DMS114 treated with DMSO at 0.1 percent for 48 hours (cell line): ENCODE measurements around the gene USP4.
"Not testable (repeated sequence)": the region's sequence is repeated elsewhere in the genome, so short reads cannot be mapped to it uniquely, and the experiment has no call there.

ENCODE experiments used
- DNase-seq: peaks from one replicate; lab custom pipeline; 2025; ENCODE audit not compliant: unreplicated experiment; lab: John Stamatoyannopoulos, UW

The USP4 gene

DNA sequence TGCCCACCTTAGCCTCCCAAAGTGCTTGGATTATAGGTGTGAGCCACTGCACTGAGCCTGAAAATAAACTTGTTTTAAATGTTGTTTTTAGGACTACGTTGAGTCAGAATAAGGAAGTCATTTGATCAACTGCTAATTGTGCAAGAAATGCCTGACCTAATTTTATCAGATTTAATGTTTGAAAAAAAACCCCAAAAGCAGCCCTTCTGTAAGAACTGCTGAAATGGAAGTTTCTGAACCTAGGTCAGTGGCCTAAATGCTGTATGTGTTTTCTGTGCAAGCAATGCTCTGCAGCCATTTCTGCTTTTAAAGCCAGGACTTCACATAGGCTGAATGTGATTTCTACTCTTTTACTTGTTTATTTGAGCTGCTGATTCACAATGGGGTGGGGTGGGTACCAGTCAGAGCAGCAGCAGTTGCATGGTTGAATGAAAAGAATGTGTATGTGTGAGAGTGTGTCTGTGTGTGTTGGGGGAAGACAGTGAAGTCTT is 11.7 kb upstream of the USP4 start:
- DNase-seq: no peak

DNA sequence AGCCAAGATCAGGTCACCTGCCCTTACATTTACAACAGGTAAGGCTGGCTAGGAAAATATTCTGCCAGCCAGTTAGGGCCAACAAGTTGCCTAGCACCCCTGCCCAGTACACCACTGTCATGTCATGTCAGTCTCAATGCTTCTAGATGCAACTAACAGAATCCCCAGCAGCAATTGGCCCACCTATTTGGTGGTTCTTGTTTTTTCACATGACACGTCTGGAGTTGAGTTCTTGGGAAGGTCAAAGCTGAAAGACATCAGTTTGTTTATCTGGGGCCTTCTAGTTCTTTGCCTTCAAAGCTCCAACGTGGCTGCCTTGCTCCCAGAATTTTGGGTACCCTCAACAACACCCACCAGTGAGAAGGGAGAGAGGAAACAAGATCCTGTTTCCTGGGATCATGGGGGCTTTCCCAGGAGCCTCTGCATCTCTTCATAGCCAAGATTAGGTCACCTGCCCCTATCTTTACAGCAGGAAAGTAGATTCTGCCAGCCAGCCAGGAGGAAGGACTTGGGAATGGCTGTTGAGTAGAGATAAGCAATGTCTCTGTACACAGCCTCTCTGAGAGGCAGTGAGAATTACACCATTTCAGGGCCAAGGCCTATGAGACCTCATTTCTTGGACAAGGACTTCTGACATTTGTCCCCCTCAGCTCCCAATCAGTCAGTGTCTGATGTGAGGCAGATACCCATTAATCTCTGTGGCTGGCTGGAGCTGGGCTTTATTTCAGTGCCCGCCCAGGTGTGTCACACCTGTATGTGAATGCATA is 9.7 kb upstream of the USP4 start:
- no peak for DNase-seq

DNA sequence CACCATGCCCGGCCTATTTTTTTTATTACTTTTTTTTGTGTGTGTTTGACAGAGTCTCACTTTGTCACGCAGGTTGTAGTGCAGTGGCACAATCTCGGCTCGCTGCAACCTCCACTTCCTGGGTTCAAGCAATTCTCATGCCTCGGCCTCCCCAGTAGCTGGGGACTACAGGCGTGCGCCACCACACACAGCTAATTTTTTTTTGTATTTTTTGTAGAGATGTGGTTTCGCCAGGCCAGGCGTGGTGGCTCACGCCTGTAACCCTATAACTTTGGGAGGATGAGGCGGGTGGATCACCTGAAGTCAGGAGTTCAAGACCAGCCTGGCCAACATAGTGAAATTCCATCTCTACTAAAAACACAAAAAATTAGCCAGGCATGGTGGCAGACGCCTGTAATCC is 8.5 kb upstream of the USP4 start:
- not testable (repeated sequence) for DNase-seq

DNA sequence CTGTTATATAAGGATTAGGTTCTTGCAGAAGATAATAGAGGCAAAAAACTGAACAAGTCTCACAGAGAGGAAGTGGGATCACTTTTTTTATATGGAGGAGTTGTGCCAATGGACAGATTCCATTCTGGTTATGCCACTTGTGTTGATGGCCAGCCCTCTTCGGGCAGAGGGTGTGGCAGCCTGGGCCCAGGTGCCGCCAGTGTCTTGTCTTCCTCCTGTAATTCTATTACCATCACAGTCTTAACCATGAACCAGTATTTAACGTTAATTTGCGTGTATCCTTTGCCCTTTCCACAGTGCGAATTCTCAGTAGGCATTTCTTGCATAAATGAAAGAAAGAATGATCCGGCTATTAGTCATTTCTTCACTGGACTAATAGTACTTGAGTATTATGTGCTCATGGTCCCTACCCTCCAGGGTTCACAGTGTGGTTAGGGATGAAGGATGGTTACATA is 7.0 kb upstream of the USP4 start:
- no peak for DNase-seq

DNA sequence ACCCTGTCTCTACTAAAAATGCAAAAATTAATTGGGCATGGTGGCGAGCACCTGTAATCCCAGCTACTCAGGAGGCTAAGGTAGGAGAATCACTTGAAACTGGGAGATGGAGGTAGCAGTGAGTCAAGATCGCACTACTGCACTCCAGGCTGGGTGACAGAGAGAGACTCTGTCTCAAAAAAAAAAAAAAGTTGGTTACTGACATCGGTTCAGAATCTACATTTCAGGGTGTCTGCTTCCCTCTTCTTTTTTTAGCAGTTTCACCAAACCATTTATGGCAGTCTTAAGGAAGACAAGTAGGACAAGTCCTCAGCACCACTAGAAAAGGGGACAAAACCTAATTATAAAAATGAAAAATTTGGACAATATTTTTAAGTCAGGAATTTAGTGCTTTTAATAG is 3.3 kb upstream of the USP4 start:
- DNase-seq: no peak

DNA sequence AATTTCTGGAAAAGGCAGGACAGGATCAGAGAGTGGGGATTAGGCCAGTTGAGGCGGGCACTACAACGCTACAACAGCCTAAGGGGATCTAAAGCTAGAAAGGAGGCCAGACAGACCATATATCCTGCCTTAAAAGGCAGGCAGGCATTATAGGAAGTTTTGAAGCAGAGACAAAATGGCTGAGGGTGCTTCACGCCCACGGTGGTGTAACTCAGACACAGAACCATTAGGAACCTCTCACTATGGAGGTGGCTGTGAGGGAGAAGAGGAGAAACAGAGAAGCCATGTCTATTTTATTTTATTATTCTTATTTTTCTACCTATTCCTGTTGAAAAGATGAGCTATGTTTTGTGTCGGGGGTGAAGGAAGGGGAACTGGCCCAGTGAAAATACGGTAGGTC is 2.1 kb upstream of the USP4 start:
- no peak for DNase-seq

DNA sequence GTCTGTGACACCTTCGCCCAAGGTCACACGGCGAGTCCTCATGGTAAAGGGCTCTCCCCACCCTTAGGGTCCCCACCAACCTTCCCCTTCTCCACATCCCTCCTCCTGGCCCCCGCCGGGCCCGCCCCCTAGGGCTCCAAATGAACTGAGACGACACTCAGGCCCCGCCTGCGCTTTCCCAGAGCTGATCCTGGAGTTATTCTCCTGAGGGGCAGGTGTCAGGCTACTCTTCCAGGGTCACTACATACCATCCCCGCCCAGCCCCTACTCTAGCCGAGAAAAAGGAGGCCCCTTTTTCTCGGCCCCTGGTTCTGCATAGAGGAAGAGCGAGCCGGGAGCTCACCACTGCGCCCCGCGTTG is 292 bp downstream of the USP4 start:
- no peak for DNase-seq

DNA sequence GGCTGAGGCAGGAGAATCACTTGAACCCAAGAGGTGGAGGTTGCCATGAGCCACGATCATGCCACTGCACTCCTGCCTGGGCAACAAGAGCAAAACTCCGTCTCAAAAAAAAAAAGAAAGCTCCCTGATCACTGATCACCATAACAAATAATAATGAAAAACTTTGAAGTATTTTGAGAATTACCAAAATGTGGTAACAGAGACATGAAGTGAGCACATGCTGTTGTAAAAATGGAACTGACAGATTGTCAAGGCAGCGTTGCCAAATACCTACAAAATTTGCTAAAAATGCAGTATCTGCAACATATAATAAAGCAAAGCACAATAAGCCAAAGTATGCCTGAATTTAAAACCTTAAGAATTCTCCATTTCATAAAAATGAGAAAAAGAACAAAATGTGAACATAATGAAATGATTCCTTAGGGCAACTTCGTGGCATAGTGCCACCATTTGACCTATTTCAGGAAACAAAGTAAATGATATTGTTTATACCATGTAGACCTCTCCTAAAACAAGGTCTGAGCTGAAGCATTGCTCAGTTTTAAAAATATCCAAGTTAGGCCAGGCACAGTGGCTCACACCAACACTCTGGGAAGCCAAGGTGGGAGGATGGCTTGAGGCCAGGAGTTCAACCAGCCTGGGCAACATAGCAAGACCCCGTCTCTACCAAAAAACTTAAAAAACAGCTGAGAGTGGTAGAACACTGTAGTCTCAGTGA is 5.8 kb downstream of the USP4 start:
- DNase-seq: no peak

DNA sequence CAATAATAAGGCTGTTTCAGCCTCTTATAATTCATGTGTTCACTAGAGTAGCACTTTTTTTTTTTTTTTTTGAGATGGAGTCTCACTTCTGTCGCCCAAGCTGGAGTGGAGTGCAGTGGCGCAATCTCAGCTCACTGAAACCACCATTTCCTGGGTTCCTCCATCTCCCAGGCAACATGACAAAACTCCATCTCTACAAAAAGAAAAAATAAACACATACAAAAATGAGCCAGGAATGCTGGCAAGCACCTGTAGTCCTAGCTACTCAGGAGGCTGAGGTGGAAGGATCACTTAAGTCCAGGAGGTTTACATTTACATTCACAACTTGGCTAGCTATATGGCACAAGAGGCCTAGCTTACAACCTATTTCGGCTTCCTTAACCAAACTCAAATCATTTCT is 6.8 kb downstream of the USP4 start:
- DNase-seq: no peak

DNA sequence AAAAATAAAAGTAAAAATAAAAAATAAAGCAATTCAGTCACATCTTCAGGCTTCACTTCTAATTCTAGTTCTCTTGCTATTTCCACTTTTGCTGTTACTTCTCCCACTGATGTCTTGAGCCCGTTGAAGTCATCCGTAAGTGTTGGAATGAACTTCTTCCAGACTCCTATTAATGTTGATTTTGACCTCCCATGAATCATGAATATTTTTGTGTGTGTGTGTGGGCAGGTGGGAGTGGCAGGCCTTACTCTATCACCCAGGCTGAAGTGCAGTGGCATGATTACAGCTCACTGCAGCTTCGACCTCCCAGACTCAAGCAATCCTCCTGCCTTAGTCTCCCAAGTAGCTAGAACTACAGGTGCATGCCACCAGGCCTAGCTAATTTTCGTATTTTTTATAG is 10.7 kb downstream of the USP4 start:
- DNase-seq: no peak

DNA sequence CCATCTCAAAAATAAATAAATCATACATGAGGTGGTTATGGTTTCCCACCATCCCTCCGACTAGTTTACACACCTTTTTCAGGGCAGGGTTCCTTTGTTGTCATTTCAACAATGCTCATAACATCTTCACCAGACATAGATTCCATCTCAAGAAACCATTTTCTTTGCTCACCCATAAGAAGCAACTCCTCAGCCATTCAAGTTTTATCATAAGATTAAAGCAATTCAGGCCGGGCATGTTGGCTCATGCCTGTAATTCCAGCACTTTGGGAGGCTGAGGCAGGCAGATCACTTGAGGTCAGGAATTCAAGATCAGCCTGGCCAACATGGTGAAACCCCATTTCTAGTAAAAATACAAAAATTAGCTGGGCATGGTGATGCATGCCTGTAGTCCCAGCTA is 11.5 kb downstream of the USP4 start:
- DNase-seq: not testable (repeated sequence)

DNA sequence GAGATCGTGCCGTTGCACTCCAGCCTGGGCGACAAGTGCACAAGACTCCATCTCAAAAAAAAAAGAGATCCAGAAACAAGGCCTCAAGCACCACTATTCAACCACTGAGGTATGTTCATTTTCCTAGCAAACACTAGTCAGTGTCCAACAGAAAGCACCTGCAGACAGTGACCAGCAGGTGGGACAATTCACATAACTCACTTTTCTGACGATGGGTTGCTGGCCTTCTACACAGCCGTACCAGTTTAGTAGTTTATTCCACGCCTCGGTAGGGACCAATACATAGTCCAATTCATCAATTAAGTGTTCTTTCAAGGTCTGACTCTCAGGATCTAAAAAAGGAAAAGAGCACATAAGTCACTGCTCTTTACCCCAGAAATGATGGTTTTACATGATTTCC is 12.4 kb downstream of the USP4 start:
- DNase-seq: no peak

DNA sequence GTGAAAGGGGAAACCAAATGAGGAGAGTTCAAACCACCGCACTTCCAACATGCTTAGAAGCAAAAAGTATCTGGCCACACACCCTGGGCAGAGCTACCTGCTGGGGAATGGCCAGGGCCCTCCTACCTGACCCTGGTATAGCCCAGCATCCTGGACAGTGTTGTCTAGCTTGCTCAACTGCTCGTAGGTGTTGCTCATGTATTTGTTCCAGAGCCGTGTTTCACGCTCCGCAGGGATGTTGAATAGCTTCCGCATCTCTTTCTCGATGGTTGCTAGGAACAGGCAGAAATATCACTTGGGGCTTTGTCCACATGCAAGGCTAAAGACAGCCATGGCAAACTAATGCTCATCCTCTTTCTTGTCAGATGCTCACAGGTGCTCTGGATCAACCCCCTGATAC is 15.1 kb downstream of the USP4 start:
- no peak for DNase-seq

DNA sequence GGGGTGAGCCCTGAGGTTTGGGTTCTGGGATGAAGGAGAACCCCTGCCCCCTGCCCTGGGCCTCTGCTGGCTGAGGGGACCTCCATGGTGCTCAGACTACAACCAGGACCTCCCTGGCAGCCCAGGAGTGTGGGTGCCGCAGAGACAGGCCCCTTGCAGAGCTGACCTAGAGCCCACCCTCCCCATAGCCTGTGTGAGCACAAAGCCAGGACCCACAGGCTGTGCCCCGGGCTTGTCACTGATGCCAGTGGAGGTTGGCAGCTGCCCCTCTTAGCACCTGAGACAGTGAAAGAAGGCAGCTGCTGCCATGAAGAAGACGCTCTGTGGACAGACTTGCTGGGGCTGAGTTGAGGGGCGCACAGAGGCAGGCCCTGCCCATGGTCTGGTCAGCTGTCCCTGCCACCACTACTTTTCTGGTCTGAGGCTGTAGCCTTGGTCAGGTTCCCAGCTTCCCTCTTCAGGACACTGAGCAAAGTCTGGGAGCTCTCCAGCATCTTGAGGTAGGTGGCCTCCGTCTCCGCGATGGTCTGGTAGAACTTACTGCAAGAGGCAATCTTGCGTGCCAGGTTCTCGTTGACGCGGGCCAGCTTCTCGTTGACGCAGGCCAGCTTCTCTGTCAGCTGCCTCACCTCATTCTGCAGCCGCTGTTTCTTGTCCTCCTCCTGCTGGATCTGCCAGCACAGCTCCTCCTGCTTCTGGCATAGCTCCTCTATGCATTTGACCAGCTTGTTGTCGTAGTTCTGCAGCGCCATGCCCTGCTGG is 23.0 kb downstream of the USP4 start:
- no peak for DNase-seq

DNA sequence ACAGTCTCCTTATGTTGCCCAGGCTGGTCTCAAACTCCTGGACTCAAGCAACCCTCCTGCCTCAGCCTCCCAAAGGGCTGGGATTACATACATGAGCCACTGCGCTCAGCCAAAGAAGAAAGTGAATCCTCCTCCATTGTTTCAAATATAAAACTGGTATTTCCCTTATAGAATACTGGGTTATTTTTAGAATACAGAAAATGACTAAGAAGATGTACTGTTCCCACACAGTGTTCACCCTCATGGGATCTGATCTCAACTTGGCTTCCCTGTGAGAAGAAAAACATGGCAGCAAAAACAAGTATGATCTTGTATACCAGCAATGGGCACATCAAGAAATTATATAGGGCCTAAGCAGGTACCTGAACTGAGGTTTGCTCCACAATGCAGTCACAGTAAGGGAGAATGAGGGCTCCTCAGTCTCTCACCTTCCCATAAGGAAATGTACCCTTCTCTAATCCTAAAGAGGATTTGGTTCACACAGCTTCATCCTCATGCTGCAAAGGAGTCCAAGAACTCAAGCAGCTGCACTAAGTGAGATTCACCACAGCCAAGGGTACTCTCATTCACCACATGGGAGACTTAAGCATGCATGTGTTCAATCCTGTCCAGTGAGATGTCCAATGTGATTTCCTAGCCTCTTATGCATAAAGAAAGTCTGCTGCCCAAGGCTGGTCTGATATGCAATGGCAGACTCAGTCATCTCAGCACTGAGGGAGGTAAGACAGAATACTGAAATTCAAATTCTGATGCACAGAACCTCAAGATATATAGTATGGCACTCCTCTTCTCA is 25.8 kb downstream of the USP4 start:
- DNase-seq: no peak

DNA sequence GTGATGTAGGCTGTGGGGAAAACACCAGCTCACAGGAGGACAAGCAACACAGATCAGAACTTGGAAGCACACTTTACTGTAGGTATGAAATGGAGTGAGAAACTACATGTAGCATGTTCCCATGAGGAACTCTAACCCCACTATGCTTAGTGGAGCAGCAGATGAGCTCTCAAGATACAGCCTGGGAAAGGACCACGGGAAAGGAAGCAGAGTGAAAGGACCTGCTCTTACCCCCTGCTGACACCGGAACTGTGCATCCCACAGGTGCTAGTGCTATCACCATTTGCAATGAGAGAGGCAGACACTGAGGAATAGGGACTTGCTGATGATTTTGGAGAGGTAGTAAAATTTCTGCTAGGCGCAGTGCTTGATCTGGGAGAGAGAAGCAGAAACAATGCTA is 28.6 kb downstream of the USP4 start:
- no peak for DNase-seq

DNA sequence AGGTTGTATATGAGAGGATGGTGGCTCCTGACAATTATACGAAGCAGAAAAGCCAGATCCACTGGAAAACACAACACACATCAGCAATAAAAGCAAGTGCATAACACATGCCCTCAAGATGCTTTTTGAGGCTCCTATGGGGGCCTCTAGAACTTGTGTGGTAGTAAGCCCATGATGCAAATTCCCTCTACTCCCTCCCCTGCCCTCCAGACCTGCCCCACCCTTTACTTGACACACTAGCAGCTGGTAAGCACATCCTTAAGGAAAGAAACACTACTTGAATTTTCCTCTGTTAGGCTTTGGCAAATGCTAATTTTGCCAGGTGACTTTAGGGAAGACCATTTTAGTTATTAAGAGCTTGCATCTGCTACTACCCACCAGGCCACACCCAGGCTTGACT is 29.2 kb downstream of the USP4 start:
- no peak for DNase-seq

DNA sequence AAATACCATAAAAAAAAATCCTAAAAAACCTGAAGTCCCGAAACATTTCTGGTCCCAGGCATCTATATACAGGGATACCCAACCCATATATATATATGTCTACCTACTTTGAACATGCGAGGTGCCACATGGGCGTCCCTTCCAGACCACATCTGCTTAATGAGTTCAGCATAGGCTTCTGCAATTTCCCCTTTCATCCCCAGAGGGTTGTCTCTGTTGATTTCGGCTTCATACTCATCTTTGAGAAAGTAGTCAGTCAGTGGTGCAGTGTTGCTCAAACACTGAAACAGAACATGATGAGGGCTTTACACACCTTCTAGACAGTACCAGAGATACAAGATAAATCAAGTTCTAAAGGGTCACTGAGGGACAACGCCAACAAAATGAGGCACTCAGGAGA is 34.2 kb downstream of the USP4 start:
- DNase-seq: no peak

DNA sequence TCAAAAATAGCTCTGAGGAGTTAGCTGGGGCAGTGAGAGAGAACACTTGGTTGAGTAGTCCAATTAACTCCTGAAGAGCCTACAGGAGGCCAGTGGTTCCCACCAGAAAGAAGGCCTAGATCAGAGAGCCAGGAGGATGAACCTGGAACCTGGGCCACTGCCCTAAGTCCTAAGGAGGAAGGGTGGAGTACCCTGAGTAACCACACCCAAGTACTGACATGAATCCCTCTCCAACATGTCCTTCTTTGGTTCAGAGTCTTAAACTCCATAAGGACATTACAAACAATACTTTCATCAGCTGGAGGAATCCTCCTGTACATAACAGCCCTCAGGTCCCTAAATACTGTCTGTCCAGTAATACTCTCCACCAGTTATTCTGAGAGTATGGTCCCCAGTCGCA is 37.2 kb downstream of the USP4 start:
- DNase-seq: no peak

DNA sequence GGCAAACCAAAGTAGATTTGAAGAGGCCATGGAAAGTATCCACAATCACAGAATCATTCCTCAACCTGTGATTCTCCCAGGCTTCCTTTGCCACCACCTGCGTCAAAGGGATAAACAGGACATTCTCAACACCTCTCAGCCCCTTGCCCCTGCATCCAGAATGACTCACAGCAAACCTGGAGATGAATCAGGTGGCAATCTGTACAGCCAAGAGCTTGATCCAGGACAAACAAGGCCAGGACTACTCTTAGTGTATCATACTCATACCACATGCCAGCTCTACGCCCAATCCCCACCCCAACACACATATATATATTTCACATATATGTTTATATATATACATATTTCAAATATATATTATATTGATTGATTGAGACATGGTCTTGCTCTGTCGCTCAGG is 39.3 kb downstream of the USP4 start:
- no peak for DNase-seq

DNA sequence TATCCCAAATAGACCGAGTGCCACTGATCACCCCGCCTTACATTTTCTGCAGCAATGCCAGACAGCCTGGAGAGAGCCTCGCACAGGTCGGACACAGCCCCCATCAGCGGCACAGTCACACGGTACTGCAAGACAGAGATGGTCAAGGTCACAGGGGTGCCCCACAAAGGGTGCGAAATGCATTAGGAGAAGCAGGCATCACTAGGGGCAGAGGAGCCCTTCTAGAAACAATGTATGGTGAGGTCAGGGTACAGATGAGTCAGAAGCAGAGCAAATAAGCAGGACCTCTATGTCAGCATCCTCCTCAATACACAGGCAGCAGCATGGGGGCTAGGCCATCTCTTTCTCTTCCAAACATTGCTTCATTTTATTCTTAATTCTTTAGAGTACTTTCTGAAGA is 41.3 kb downstream of the USP4 start:
- DNase-seq: no peak
